CD8-positive, alpha-beta memory T cell (primary cell): Measurements from ENCODE around the gene KNDC1. TPM values are rescaled to one million over a fixed set of nuclear protein-coding genes. Genes with fewer than 3 reads are reported as not detected.
A peak's percentile ranks its signal among the peaks of the same experiment; 100 is the strongest.
"Not testable (repeated sequence)": the region's sequence is repeated elsewhere in the genome, so short reads cannot be mapped to it uniquely, and the experiment has no call there.

ENCODE experiments used
- CTCF ChIA-PET: fragments of 350-600 bp; sonication (Branson Sonifier 250); formaldehyde crosslinking; loops from one replicate; lab custom pipeline; 2021; ENCODE audit warnings: antibody characterized with exemption; lab: Charles Lee
- POLR2A ChIA-PET: fragments of 350-600 bp; sonication (Branson Sonifier 250); formaldehyde crosslinking; loops from one replicate; lab custom pipeline; 2021; ENCODE audit warnings: antibody characterized with exemption; lab: Charles Lee
- DNase-seq, 5 donors: peaks; one replicate each; pipeline versions ENCODE4 v3.0.0 to v3.0.0-alpha.2; 2020 to 2022; ENCODE audit warnings: mixed read lengths in 1 of 5
- H3K27ac ChIP-seq: one replicate; pipeline ENCODE4 v1.7.0; 2013; ENCODE audit warnings: low read depth, mild to moderate bottlenecking, low read length, moderate library complexity
- H3K27me3 ChIP-seq: 2 replicates; pipeline ENCODE4 v1.7.0; 2013; ENCODE audit warnings: low read length, mild to moderate bottlenecking; ENCODE audit not compliant: insufficient read depth, poor library complexity, severe bottlenecking
- H3K36me3 ChIP-seq: 2 replicates; pipeline ENCODE4 v1.7.0; 2013; ENCODE audit warnings: mild to moderate bottlenecking, low read length, moderate library complexity; ENCODE audit not compliant: insufficient read depth
- H3K4me1 ChIP-seq: 2 replicates; pipeline ENCODE4 v1.7.0; 2013; ENCODE audit warnings: mild to moderate bottlenecking, low read length, moderate library complexity; ENCODE audit not compliant: insufficient read depth
- H3K4me3 ChIP-seq: 2 replicates; pipeline ENCODE4 v1.7.0; 2013; ENCODE audit warnings: mild to moderate bottlenecking, low read length
- H3K9me3 ChIP-seq: 2 replicates; pipeline ENCODE4 v1.7.0; 2013; ENCODE audit warnings: mild to moderate bottlenecking, low read length
- H3K27ac Mint-ChIP-seq, 8 donors: one replicate each; pipeline ENCODE4 v1.8.0; 2020 to 2021; ENCODE audit warnings: mixed read lengths in 8 of 8, mild to moderate bottlenecking in 6 of 8, inconsistent platforms in 3 of 8, moderate library complexity in 3 of 8
- H3K27me3 Mint-ChIP-seq, 2 donors: one replicate each; pipeline ENCODE4 v1.8.0; 2020 to 2021; ENCODE audit warnings: mixed read lengths in 2 of 2, mild to moderate bottlenecking in 1 of 2, moderate library complexity in 1 of 2
- H3K36me3 Mint-ChIP-seq, 3 donors: one replicate each; pipeline ENCODE4 v1.8.0; 2020 to 2021; ENCODE audit warnings: mixed read lengths in 3 of 3, inconsistent platforms in 1 of 3, mild to moderate bottlenecking in 1 of 3
- H3K4me1 Mint-ChIP-seq, 3 donors: one replicate each; pipeline ENCODE4 v1.8.0; 2020 to 2021; ENCODE audit warnings: mixed read lengths in 3 of 3, inconsistent platforms in 1 of 3, mild to moderate bottlenecking in 1 of 3
- H3K4me3 Mint-ChIP-seq, 7 donors: one replicate each; pipeline ENCODE4 v1.8.0; 2020 to 2021; ENCODE audit warnings: mixed read lengths in 7 of 7, mild to moderate bottlenecking in 6 of 7, moderate library complexity in 4 of 7, inconsistent platforms in 2 of 7
- H3K9me3 Mint-ChIP-seq, 5 donors: one replicate each; pipeline ENCODE4 v1.8.0; 2020 to 2022; ENCODE audit warnings: mixed read lengths in 5 of 5, mild to moderate bottlenecking in 3 of 5, moderate library complexity in 2 of 5, inconsistent platforms in 1 of 5
- polyA plus RNA-seq: library from polyadenylated mRNA; unstranded; fragments of 300-500 nt; fragmentation: Illumina TruSeq; gene quantifications from one replicate; pipeline ENCODE4 v1.2.3, GENCODE V29; 2021
- total RNA-seq, 2 experiments: library from RNA; stranded (reverse); gene quantifications; one replicate each; pipeline ENCODE4 v1.2.3, GENCODE V29; 2021

The KNDC1 gene
- total and polyA plus RNA-seq, 3 experiments from 2014 or later = 0.05 TPM; not detected in 2

GRCh38 chr10:133214468-133215410, 54.7 kb downstream of the KNDC1 start:
- DNase-seq = no peak
- Histone ChIP-seq H3K4me3 (no peak overlapping the region), H3K36me3 (no peaks in the 10 kb centered on the region), H3K27ac (no peak overlapping the region), H3K27me3 (no peaks in the 10 kb centered on the region), H3K4me1 (no peaks in the 10 kb centered on the region), H3K9me3 (no peaks in the 10 kb centered on the region)
- CTCF ChIA-PET = no interaction called here
- peak overlapping the region in 1 of 8 donors; percentile 38 for H3K27ac Mint-ChIP-seq
- H3K9me3 Mint-ChIP-seq = no peaks in the 10 kb centered on the region
- H3K27me3 Mint-ChIP-seq = peaks cover 6 to 10% of the 10 kb centered on the region in 2 donors
- POLR2A ChIA-PET = no interaction called here
- H3K4me1 Mint-ChIP-seq = peaks cover 0 to 5% (median 0%) of the 10 kb centered on the region in 3 donors
- no peak overlapping the region for H3K4me3 Mint-ChIP-seq
- H3K36me3 Mint-ChIP-seq = no peaks in the 10 kb centered on the region

DNA sequence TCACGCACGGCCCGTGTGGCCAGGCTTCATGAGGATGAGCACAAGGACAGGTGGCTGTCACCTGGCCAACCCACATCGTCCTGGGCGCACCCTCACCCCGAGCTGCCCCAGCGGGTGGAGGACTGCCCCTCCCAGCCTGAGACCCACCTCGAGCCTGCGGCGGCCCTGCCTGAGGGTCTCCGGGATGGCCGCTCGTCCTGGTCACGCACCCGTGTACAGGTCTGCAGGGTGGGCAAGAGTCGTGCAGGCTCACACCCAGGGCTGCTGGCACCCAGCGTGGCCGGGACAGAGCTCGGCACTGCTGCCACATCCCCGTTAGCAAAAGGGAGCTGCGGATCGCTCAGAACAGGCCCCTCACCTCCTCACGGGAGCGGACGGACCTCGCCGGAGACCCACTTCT, 55.6 kb downstream of the KNDC1 start:
- no peak overlapping the region for H3K27ac Mint-ChIP-seq
- no peaks in the 10 kb centered on the region for H3K36me3 Mint-ChIP-seq
- no peak overlapping the region for H3K27ac ChIP-seq
- no peaks in the 10 kb centered on the region for H3K9me3 ChIP-seq
- H3K4me3 ChIP-seq = no peak overlapping the region
- peaks cover 6 to 10% of the 10 kb centered on the region in 2 donors for H3K27me3 Mint-ChIP-seq
- H3K4me1 ChIP-seq = no peaks in the 10 kb centered on the region
- no peaks in the 10 kb centered on the region for H3K36me3 ChIP-seq
- H3K4me1 Mint-ChIP-seq = peaks cover 0 to under 1% (median 0%) of the 10 kb centered on the region in 3 donors
- no peak for DNase-seq
- no peaks in the 10 kb centered on the region for H3K27me3 ChIP-seq
- ChIA-PET POLR2A (no interaction called here), CTCF (no interaction called here)
- H3K4me3 Mint-ChIP-seq = no peak overlapping the region
- no peaks in the 10 kb centered on the region for H3K9me3 Mint-ChIP-seq

GRCh38 chr10:133216776-133217175, 56.8 kb downstream of the KNDC1 start:
- H3K27me3 ChIP-seq = no peaks in the 10 kb centered on the region
- no peak overlapping the region for H3K4me3 ChIP-seq
- no peaks in the 10 kb centered on the region for H3K4me1 ChIP-seq
- no peaks in the 10 kb centered on the region for H3K9me3 ChIP-seq
- Mint-ChIP-seq H3K9me3 (no peaks in the 10 kb centered on the region), H3K36me3 (no peaks in the 10 kb centered on the region), H3K4me1 (no peaks in the 10 kb centered on the region), H3K27me3 (peaks cover 6 to 17% of the 10 kb centered on the region in 2 donors), H3K4me3 (no peak overlapping the region), H3K27ac (no peak overlapping the region)
- ChIA-PET CTCF (no interaction called here), POLR2A (no interaction called here)
- H3K27ac ChIP-seq = no peak overlapping the region
- no peaks in the 10 kb centered on the region for H3K36me3 ChIP-seq
- no peak for DNase-seq

DNA sequence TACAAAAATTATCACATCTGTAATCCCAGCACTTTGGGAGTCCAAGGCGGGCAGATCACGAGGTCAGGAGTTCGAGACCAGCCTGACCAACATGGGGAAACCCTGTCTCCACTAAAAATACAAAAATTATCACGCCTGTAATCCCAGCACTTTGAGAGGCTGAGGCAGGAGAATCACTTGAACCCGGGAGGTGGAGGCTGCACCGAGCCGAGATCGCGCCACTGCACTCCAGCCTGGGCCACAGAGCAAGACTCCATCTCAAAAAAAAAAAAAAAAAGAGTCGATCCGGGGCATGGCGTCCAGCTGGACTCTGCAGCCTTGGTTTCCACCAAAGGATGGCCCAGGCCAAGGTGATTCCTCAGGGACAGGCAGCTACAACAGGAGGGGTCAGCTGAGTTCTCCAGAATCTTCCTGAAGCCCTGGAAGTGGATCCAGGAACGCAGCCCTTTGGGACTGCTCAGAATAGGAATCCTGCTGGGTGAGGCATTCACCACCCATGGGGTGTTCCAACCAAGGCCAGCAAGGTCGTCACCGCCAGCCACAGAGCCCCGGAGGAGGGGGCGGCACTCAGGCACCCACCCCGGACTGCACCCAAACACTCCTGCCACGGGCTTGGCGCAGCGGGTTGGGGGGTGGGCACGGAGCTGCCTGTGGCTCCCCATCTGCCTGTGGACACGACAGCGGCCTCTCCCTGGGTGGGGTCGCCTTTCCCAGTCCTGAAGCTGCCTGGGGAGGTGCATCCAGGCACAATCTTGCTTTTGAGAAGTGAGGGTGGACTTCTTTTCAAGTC, 58.0 kb downstream of the KNDC1 start:
- peaks cover 6 to 14% of the 10 kb centered on the region in 2 donors for H3K27me3 Mint-ChIP-seq
- H3K27ac ChIP-seq = no peak overlapping the region
- H3K36me3 Mint-ChIP-seq = no peaks in the 10 kb centered on the region
- DNase-seq = no peak
- H3K9me3 Mint-ChIP-seq = no peaks in the 10 kb centered on the region
- ChIA-PET CTCF (no interaction called here), POLR2A (no interaction called here)
- H3K9me3 ChIP-seq = no peaks in the 10 kb centered on the region
- no peaks in the 10 kb centered on the region for H3K4me1 Mint-ChIP-seq
- no peaks in the 10 kb centered on the region for H3K36me3 ChIP-seq
- H3K27me3 ChIP-seq = no peaks in the 10 kb centered on the region
- H3K27ac Mint-ChIP-seq = no peak overlapping the region
- no peak overlapping the region for H3K4me3 Mint-ChIP-seq
- no peak overlapping the region for H3K4me3 ChIP-seq
- no peaks in the 10 kb centered on the region for H3K4me1 ChIP-seq

GRCh38 chr10:133218891-133219290, 58.9 kb downstream of the KNDC1 start:
- H3K4me3 ChIP-seq = no peak overlapping the region
- Mint-ChIP-seq H3K27ac (no peak overlapping the region), H3K27me3 (peaks cover 6 to 14% of the 10 kb centered on the region in 2 donors), H3K36me3 (no peaks in the 10 kb centered on the region), H3K4me1 (no peaks in the 10 kb centered on the region), H3K4me3 (no peak overlapping the region), H3K9me3 (no peaks in the 10 kb centered on the region)
- H3K4me1 ChIP-seq = no peaks in the 10 kb centered on the region
- POLR2A ChIA-PET = no interaction called here
- CTCF ChIA-PET = no interaction called here
- no peak for DNase-seq
- H3K27ac ChIP-seq = no peak overlapping the region
- H3K27me3 ChIP-seq = no peaks in the 10 kb centered on the region
- H3K9me3 ChIP-seq = no peaks in the 10 kb centered on the region
- no peaks in the 10 kb centered on the region for H3K36me3 ChIP-seq

GRCh38 chr10:133219782-133220181, 59.8 kb downstream of the KNDC1 start:
- H3K4me3 ChIP-seq = no peak overlapping the region
- no peaks in the 10 kb centered on the region for H3K4me1 ChIP-seq
- no peaks in the 10 kb centered on the region for H3K27me3 ChIP-seq
- no peaks in the 10 kb centered on the region for H3K9me3 Mint-ChIP-seq
- DNase-seq = no peak
- H3K27ac ChIP-seq = no peak overlapping the region
- H3K36me3 Mint-ChIP-seq = no peaks in the 10 kb centered on the region
- H3K4me1 Mint-ChIP-seq = no peaks in the 10 kb centered on the region
- POLR2A ChIA-PET = no interaction called here
- no peak overlapping the region for H3K4me3 Mint-ChIP-seq
- CTCF ChIA-PET = no interaction called here
- H3K9me3 ChIP-seq = no peaks in the 10 kb centered on the region
- peaks cover 6 to 17% of the 10 kb centered on the region in 2 donors for H3K27me3 Mint-ChIP-seq
- H3K27ac Mint-ChIP-seq = no peak overlapping the region
- no peaks in the 10 kb centered on the region for H3K36me3 ChIP-seq

GRCh38 chr10:133221331-133221730, 61.3 kb downstream of the KNDC1 start:
- Histone ChIP-seq H3K9me3 (no peaks in the 10 kb centered on the region), H3K4me3 (no peak overlapping the region), H3K36me3 (no peaks in the 10 kb centered on the region), H3K27ac (no peak overlapping the region), H3K4me1 (no peaks in the 10 kb centered on the region), H3K27me3 (no peaks in the 10 kb centered on the region)
- no peak overlapping the region for H3K27ac Mint-ChIP-seq
- H3K4me1 Mint-ChIP-seq = peaks cover 4 to 6% (median 4%) of the 10 kb centered on the region in 3 donors
- DNase-seq = no peak
- H3K36me3 Mint-ChIP-seq = no peaks in the 10 kb centered on the region
- ChIA-PET CTCF (no interaction called here), POLR2A (no interaction called here)
- H3K4me3 Mint-ChIP-seq = no peak overlapping the region
- H3K27me3 Mint-ChIP-seq = peaks cover 4 to 26% of the 10 kb centered on the region in 2 donors
- H3K9me3 Mint-ChIP-seq = no peaks in the 10 kb centered on the region

GRCh38 chr10:133221756-133222155, 61.7 kb downstream of the KNDC1 start:
- H3K27ac ChIP-seq, H3K27ac Mint-ChIP-seq, H3K4me1 ChIP-seq, DNase-seq, H3K27me3 ChIP-seq, H3K4me3 Mint-ChIP-seq, H3K9me3 Mint-ChIP-seq, POLR2A ChIA-PET, H3K36me3 Mint-ChIP-seq, H3K36me3 ChIP-seq, CTCF ChIA-PET, H3K9me3 ChIP-seq, H3K4me1 Mint-ChIP-seq, H3K4me3 ChIP-seq: not testable (repeated sequence)
- H3K27me3 Mint-ChIP-seq = peaks cover 2 to 28% of the 10 kb centered on the region in 2 donors
